Ishikawa (cell line): ENCODE results near the gene CEP85.

ENCODE experiments used
- CEBPB ChIP-seq: IDR thresholded peaks from 2 replicates; pipeline ENCODE4 v1.6.1; 2012
- CREB1 ChIP-seq: IDR thresholded peaks from 2 replicates; pipeline ENCODE4 v1.6.1; 2012; ENCODE audit warnings: low read depth
- EGR1 ChIP-seq: IDR thresholded peaks from 2 replicates; pipeline ENCODE4 v1.6.1; 2012
- EP300 ChIP-seq: IDR thresholded peaks from 2 replicates; pipeline ENCODE4 v1.6.1; 2012; ENCODE audit warnings: borderline replicate concordance
- FOXM1 ChIP-seq: IDR thresholded peaks from 2 replicates; pipeline ENCODE4 v1.6.1; 2012; ENCODE audit warnings: low read depth, borderline replicate concordance
- MAX ChIP-seq: IDR thresholded peaks from 2 replicates; pipeline ENCODE4 v1.6.1; 2012
- NFIC ChIP-seq: IDR thresholded peaks from 2 replicates; pipeline ENCODE4 v1.6.1; 2012
- RAD21 ChIP-seq: IDR thresholded peaks from 2 replicates; pipeline ENCODE4 v1.6.1; 2012; ENCODE audit warnings: low read depth
- TAF1 ChIP-seq: IDR thresholded peaks from 2 replicates; pipeline ENCODE4 v1.6.1; 2012; ENCODE audit warnings: low read depth, mild to moderate bottlenecking
- TCF12 ChIP-seq: IDR thresholded peaks from 2 replicates; pipeline ENCODE4 v1.6.1; 2012; ENCODE audit warnings: low read depth
- USF1 ChIP-seq: IDR thresholded peaks from 2 replicates; pipeline ENCODE4 v1.6.1; 2012
- YY1 ChIP-seq: IDR thresholded peaks from 2 replicates; pipeline ENCODE4 v1.6.1; 2012; ENCODE audit warnings: low read depth
- ZBTB7A ChIP-seq: IDR thresholded peaks from 2 replicates; pipeline ENCODE4 v1.6.1; 2012; ENCODE audit warnings: low read depth
- TF ChIP-seq, protein P1 (sequence below): IDR thresholded peaks from 2 replicates; pipeline ENCODE4 v1.6.1; 2012; ENCODE audit warnings: low read depth, mild to moderate bottlenecking

- TF ChIP-seq NFIC (0 out of 2 replicates have a peak, but pooled peaks have one; percentile 24), MAX (peak; percentile 89), TCF12 (no peak; the same call in 1 of the 2 replicates), RAD21 (peak; percentile 86), ZBTB7A (no peak; the same call in 1 of the 2 replicates), USF1 (no peak), CREB1 (peak; percentile 65; the same call in 1 of the 2 replicates), YY1 (no peak), EP300 (no peak; the same call in 1 of the 2 replicates), EGR1 (0 out of 2 replicates have a peak, but pooled peaks have one; percentile 32), TAF1 (peak; percentile 82), CEBPB (no peak), FOXM1 (no peak)
- TF ChIP-seq, protein P1, sequence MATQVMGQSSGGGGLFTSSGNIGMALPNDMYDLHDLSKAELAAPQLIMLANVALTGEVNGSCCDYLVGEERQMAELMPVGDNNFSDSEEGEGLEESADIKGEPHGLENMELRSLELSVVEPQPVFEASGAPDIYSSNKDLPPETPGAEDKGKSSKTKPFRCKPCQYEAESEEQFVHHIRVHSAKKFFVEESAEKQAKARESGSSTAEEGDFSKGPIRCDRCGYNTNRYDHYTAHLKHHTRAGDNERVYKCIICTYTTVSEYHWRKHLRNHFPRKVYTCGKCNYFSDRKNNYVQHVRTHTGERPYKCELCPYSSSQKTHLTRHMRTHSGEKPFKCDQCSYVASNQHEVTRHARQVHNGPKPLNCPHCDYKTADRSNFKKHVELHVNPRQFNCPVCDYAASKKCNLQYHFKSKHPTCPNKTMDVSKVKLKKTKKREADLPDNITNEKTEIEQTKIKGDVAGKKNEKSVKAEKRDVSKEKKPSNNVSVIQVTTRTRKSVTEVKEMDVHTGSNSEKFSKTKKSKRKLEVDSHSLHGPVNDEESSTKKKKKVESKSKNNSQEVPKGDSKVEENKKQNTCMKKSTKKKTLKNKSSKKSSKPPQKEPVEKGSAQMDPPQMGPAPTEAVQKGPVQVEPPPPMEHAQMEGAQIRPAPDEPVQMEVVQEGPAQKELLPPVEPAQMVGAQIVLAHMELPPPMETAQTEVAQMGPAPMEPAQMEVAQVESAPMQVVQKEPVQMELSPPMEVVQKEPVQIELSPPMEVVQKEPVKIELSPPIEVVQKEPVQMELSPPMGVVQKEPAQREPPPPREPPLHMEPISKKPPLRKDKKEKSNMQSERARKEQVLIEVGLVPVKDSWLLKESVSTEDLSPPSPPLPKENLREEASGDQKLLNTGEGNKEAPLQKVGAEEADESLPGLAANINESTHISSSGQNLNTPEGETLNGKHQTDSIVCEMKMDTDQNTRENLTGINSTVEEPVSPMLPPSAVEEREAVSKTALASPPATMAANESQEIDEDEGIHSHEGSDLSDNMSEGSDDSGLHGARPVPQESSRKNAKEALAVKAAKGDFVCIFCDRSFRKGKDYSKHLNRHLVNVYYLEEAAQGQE, result no peak
These were observed at the start of gene CEP85 for GRCh38 chr1:26233903-26234643.
